GM12875 (cell line): ENCODE data around the gene GREB1L.
"Not testable (repeated sequence)": the region's sequence is repeated elsewhere in the genome, so short reads cannot be mapped to it uniquely, and the experiment has no call there.

Experiments
- H3K4me3 ChIP-seq: one replicate; pipeline ENCODE4 v1.5.1; 2011; ENCODE audit warnings: low read depth, low read length, control low read depth
- TF ChIP-seq, protein P1 (sequence below): IDR thresholded peaks from 2 replicates; pipeline ENCODE4 v1.5.1; 2011; ENCODE audit warnings: low read depth, mild to moderate bottlenecking, control low read depth, inconsistent platforms, low read length, moderate library complexity, borderline replicate concordance; ENCODE audit not compliant: insufficient read depth

Gene GREB1L

DNA sequence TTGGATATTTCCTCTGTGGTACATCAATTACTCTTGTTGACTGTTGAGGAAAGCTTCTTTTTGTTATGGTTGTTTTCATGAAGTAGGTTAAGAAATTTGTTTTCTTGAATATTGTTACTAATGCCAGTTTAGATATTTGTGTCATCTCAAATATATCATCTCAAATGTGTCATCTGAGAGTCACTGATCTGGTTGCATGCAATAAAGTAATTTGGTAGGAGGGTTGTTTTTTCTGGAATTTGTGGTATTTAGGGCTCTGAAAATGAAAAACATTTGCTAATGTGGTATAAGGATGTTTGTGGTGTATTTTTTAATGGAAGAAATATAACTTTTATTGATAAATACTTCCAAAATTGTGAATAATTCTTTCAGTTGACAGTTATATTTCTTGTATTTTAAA, 117.7 kb downstream of the GREB1L start:
- TF ChIP-seq, protein P1, sequence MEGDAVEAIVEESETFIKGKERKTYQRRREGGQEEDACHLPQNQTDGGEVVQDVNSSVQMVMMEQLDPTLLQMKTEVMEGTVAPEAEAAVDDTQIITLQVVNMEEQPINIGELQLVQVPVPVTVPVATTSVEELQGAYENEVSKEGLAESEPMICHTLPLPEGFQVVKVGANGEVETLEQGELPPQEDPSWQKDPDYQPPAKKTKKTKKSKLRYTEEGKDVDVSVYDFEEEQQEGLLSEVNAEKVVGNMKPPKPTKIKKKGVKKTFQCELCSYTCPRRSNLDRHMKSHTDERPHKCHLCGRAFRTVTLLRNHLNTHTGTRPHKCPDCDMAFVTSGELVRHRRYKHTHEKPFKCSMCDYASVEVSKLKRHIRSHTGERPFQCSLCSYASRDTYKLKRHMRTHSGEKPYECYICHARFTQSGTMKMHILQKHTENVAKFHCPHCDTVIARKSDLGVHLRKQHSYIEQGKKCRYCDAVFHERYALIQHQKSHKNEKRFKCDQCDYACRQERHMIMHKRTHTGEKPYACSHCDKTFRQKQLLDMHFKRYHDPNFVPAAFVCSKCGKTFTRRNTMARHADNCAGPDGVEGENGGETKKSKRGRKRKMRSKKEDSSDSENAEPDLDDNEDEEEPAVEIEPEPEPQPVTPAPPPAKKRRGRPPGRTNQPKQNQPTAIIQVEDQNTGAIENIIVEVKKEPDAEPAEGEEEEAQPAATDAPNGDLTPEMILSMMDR: no peak
- no peak overlapping the region for H3K4me3 ChIP-seq

DNA sequence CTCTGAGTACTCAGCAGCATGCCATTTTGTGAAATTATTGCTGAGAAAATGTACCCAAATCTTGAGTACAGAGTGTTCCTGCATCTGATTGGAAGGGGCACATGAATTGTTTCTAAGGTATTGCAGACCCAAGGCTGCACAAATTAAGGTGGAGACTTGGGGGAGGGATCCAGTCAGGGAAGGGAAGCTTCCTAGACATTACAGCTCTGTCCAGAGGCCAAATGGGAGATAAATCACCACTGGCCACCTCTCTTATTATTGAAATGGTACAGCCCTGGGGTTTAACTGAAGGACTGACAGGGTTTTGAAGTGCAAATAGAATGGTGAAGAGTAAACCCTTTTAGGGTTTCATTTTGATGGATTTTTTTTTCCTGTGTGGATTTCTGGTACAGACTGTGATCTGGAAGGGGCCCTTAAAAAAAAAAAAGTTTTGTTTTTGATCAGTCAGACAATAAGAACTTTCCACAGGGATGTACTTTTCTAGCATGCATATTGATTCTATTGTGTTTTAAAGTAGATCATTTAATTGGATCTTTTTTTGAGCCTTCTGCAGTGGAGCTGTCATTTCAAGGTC, 119.4 kb downstream of the GREB1L start:
- TF ChIP-seq, protein P1: no peak
- no peak overlapping the region for H3K4me3 ChIP-seq

DNA sequence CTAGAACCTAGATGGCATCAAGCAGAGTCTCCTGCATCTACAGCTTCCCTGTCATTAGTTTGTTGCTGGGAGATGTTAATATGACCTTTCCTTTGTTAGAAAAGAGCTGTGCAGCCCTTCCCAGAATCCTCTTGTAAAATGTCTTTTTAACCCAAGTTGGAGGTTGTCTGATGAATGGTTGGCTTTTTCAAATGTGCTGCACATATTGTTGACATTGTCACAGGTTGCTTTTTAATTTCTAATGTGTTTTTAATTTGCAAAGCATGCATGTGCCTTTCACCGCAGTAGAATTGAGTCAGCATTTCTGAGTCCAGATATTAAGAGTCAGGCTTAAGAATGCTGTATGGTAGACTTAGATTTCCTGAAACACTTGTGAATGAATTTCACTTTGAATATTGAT, 120.8 kb downstream of the GREB1L start:
- no peak overlapping the region for H3K4me3 ChIP-seq
- TF ChIP-seq, protein P1: no peak

DNA sequence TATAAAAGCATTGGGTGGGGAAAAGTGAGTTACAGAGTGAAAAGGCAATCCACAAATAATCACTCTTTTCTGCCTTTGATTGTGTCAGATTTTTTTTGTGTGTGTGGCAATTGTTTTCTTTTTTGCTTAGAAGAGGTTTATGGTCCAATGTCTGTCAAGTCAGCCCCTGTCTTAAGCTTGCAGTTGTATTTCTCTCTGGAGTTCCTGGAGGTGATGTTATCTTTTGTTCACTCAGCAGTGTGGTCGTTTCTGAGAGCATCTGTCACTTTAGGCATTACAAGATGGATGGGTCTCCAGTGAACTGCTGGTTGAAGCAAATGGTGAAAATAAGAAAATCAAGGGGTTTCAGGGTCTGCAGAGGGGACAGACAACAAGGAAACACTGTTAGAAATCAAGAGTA, 121.3 kb downstream of the GREB1L start:
- H3K4me3 ChIP-seq: no peak overlapping the region
- TF ChIP-seq, protein P1: no peak

DNA sequence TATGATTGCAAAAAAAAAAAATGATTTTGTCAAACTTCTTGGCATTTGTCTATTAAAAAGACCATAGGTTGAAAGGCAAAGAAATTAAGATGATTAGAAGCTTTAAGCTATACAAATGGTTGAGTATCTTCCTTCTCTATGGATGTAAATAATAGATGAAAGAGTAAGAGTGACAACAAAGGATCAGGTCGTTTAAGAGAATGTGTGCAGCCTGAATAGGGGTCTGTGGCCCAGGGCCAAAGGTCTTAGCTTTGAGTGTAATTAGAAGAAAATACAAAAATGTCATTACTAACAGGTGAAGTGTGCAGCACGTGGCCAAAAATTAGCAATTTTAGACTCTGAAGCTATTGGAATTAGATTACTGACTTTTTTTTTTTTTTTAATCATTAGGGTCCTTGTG, 122.4 kb downstream of the GREB1L start:
- H3K4me3 ChIP-seq: no peak overlapping the region
- TF ChIP-seq, protein P1: no peak

DNA sequence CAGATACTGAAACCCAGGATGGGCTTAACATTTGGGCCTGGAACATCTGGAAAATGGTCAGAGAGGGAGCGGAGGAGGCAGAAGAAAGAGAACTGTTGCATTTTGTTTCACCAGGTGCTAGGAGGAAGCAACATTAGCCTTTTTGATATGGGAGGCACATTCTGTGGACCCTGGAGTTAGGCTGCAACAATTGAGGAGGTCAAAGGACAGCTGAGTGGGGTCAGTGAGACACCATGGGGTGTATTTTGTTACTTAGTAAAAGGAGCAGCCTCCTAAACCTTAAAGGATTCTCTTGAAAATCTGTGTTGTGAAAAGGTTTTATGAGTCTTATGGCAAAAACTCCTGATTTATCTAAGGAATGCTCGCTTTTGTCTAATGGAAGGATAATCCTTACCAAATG, 124.9 kb downstream of the GREB1L start:
- no peak overlapping the region for H3K4me3 ChIP-seq
- TF ChIP-seq, protein P1: no peak

DNA sequence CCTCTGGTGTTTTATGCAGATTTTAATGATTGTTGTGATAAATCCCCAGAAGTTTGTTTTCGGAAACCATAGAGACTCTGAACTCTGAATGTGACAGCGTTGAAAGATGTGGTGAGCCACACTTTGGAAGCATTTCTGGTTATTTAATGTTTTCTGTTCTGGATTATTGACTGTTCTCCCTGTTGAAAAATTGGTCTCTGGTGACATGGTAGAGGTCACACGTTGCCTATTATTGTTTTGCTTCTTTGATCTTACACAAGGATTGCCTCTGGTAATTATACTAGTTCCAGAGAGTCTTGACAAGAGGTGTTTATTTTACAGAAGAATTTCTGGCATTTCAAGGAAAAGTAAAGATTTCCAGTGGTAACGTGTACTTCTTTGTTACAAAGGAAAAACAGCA, 127.1 kb downstream of the GREB1L start:
- TF ChIP-seq, protein P1: no peak
- no peak overlapping the region for H3K4me3 ChIP-seq

DNA sequence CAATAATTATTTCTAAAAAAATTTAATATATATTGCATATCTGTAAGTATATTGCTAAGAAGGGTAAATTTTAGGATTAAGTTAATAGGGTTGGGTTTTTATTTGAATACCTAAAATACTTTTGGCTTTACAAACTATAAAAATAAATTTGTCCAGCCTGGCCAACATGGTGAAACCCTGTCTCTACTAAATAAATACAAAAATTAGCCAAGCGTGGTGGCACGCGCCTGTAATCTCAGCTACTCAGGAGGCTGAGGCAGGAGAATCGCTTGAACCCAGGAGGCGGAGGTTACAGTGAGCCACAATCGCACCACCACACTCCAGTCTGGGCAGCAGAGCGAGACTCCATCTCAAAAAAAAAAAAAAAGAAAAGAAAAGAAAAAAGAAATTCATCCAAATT, 127.6 kb downstream of the GREB1L start:
- not testable (repeated sequence) for H3K4me3 ChIP-seq
